HCT116 (cell line): ENCODE results near the gene PCDH15.
"Not testable (repeated sequence)": the region's sequence is repeated elsewhere in the genome, so short reads cannot be mapped to it uniquely, and the experiment has no call there.

Experiments used
- EZH2phosphoT487 ChIP-seq: fragments of 200-600 bp; IDR thresholded peaks from 2 replicates; pipeline ENCODE4 v1.6.1; 2018; ENCODE audit warnings: antibody characterized with exemption, borderline replicate concordance
- FOSL1 ChIP-seq: IDR thresholded peaks from 2 replicates; pipeline ENCODE4 v1.6.1; 2012; ENCODE audit warnings: low read depth
- POLR2A ChIP-seq: IDR thresholded peaks from 2 replicates; pipeline ENCODE4 v1.7.0; 2011; ENCODE audit warnings: borderline replicate concordance; ENCODE audit not compliant: insufficient read depth, insufficient read length; ENCODE audit errors: extremely low read depth
- TF ChIP-seq, protein P1 (sequence below), 3 experiments: fragments of 200-600 bp in 1 of 3; sonication (generic) in 1 of 3; IDR thresholded peaks in 2 of 3; conservative IDR thresholded peaks in 1 of 3; 2 replicates each; pipeline ENCODE4 v1.5.1; 2012 to 2017; ENCODE audit warnings: low read depth in 2 of 3, low read length in 2 of 3, antibody characterized with exemption in 1 of 3, borderline replicate concordance in 1 of 3, control low read depth in 1 of 3, mild to moderate bottlenecking in 1 of 3, mixed read lengths in 1 of 3, mixed run types in 1 of 3, moderate library complexity in 1 of 3; ENCODE audit not compliant: insufficient read depth in 1 of 3
- TF ChIP-seq, protein P2 (sequence below): IDR thresholded peaks from 2 replicates; pipeline ENCODE4 v1.6.1; 2012; ENCODE audit warnings: low read depth

DNA sequence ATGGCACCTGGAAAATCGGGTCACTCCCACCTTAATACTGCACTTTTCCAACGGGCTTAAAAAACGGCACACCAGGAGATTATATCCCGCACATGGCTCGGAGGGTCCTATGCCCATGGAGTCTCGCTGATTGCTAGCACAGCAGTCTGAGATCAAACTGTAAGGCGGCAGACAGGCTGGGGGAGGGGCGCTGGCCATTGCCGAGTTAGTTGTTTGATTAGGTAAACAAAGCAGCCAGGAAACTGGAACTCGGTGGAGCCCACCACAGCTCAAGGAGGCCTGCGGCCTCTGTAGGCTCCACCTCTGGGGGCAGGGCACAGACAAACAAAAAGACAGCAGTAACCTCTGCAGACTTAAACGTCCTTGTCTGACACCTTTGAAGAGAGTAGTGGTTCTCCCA, 285.8 kb downstream of the PCDH15 start:
- not testable (repeated sequence) for TF ChIP-seq FOSL1, POLR2A, EZH2phosphoT487
- TF ChIP-seq, protein P1, sequence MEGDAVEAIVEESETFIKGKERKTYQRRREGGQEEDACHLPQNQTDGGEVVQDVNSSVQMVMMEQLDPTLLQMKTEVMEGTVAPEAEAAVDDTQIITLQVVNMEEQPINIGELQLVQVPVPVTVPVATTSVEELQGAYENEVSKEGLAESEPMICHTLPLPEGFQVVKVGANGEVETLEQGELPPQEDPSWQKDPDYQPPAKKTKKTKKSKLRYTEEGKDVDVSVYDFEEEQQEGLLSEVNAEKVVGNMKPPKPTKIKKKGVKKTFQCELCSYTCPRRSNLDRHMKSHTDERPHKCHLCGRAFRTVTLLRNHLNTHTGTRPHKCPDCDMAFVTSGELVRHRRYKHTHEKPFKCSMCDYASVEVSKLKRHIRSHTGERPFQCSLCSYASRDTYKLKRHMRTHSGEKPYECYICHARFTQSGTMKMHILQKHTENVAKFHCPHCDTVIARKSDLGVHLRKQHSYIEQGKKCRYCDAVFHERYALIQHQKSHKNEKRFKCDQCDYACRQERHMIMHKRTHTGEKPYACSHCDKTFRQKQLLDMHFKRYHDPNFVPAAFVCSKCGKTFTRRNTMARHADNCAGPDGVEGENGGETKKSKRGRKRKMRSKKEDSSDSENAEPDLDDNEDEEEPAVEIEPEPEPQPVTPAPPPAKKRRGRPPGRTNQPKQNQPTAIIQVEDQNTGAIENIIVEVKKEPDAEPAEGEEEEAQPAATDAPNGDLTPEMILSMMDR (IDR thresholded peaks at IDR 0.05 in 2 of 3, conservative IDR thresholded peaks at IDR 0.05 in 1 of 3; ENCODE audit: borderline replicate concordance in 1 of 3, insufficient read depth in 1 of 3, low read depth in 2 of 3, low read length in 2 of 3) = not testable (repeated sequence)
- TF ChIP-seq, protein P2, sequence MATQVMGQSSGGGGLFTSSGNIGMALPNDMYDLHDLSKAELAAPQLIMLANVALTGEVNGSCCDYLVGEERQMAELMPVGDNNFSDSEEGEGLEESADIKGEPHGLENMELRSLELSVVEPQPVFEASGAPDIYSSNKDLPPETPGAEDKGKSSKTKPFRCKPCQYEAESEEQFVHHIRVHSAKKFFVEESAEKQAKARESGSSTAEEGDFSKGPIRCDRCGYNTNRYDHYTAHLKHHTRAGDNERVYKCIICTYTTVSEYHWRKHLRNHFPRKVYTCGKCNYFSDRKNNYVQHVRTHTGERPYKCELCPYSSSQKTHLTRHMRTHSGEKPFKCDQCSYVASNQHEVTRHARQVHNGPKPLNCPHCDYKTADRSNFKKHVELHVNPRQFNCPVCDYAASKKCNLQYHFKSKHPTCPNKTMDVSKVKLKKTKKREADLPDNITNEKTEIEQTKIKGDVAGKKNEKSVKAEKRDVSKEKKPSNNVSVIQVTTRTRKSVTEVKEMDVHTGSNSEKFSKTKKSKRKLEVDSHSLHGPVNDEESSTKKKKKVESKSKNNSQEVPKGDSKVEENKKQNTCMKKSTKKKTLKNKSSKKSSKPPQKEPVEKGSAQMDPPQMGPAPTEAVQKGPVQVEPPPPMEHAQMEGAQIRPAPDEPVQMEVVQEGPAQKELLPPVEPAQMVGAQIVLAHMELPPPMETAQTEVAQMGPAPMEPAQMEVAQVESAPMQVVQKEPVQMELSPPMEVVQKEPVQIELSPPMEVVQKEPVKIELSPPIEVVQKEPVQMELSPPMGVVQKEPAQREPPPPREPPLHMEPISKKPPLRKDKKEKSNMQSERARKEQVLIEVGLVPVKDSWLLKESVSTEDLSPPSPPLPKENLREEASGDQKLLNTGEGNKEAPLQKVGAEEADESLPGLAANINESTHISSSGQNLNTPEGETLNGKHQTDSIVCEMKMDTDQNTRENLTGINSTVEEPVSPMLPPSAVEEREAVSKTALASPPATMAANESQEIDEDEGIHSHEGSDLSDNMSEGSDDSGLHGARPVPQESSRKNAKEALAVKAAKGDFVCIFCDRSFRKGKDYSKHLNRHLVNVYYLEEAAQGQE = not testable (repeated sequence)
